ENCODE results near the gene ACTR2.

DNA sequence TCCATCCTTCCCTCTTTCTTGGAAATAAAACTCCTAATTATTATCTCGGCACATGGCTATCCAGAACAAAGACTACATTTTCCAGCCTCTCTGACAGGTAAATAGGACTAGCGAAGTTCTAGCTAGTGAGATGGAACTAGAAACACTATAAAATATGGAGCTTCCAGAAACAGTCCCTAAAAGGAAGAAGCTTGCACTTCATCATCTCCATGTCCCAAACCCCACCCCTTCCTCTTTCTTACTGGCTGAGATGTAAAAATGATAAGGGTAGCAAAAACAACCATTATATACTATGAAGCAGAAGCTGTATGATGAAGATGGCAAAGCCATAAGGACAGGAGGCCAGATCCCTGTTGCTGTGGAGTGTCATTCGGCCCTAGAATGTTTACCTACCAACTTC, 11.7 kb upstream of the ACTR2 start:
- TF ChIP-seq CTCF (IDR thresholded peaks at IDR 0.05), result no peak
- TF ChIP-seq POLR2A (IDR thresholded peaks at IDR 0.05), result no peak
